K562 (cell line): ENCODE measurements around the gene VSX2. TPM values are rescaled to one million over a fixed set of nuclear protein-coding genes. Genes with fewer than 3 reads are reported as not detected.

Experiments used
- ATF3 ChIP-seq, 2 experiments: fragments of 450-650 bp in 1 of 2; sonication (generic) in 1 of 2; formaldehyde crosslinking in 1 of 2; IDR thresholded peaks in 1 of 2; conservative IDR thresholded peaks in 1 of 2; 2 replicates each; pipeline versions ENCODE4 v1.6.1 to v1.8.1; 2016 to 2023; ENCODE audit warnings: mild to moderate bottlenecking in 2 of 2, moderate library complexity in 2 of 2, inconsistent platforms in 1 of 2, missing genetic modification reagents in 1 of 2
- CHD7 ChIP-seq: fragments of 200-600 bp; sonication (generic); IDR thresholded peaks from one replicate; pipeline ENCODE4 v1.6.1; 2012; ENCODE audit warnings: mild to moderate bottlenecking, low read depth, low read length, inconsistent platforms
- ILK ChIP-seq: fragments of 450-650 bp; IDR thresholded peaks from 2 replicates; pipeline ENCODE4 v1.6.1; 2016; ENCODE audit warnings: missing genetic modification characterization, low read depth, mild to moderate bottlenecking, missing compliant biosample characterization, moderate library complexity, borderline replicate concordance
- JUNB ChIP-seq: fragments of 450-650 bp; formaldehyde crosslinking; conservative IDR thresholded peaks from 2 replicates; pipeline ENCODE4 v1.4.0; 2020; ENCODE audit warnings: mild to moderate bottlenecking
- KLF10 ChIP-seq: fragments of 250-450 bp; sonication (Bioruptor Pico); IDR thresholded peaks from 2 replicates; pipeline ENCODE4 v1.6.1; 2021; ENCODE audit warnings: matching md5 sums
- MTA3 ChIP-seq: fragments of 450-650 bp; formaldehyde crosslinking; IDR thresholded peaks from 2 replicates; pipeline ENCODE4 v1.6.1; 2017; ENCODE audit warnings: mild to moderate bottlenecking, borderline replicate concordance
- NFE2 ChIP-seq: IDR thresholded peaks from 2 replicates; pipeline ENCODE4 v1.6.1; 2014; ENCODE audit warnings: antibody characterized with exemption, low read depth
- STAT6 ChIP-seq: sonication (generic); formaldehyde crosslinking; IDR thresholded peaks from 2 replicates; pipeline ENCODE4 v1.8.1; 2023; ENCODE audit warnings: mild to moderate bottlenecking, missing genetic modification reagents
- ZFP30 ChIP-seq: fragments of 250-450 bp; sonication (Bioruptor Pico); IDR thresholded peaks from 2 replicates; pipeline ENCODE4 v1.8.0; 2022; ENCODE audit warnings: moderate library complexity, mild to moderate bottlenecking, inconsistent platforms, borderline replicate concordance
- polyA plus RNA-seq, 8 experiments: library from polyadenylated mRNA; depleted of rRNA in 4 of 8; stranded (reverse) in 5 of 8; unstranded in 3 of 8; fragments of >200 nt; fragmentation: Nextera tagmentation in 2 of 8; fragmentation: Illumina TruSeq in 1 of 8; extraction: Ambion mirVana in 2 of 8; extraction: Trizol in 1 of 8; gene quantifications; 2 replicates each; pipeline versions ENCODE4 v1.2.1 to v1.2.3, GENCODE V29; 2011 to 2014; ENCODE audit warnings: inconsistent platforms in 1 of 8, missing spikeins in 1 of 8
- total RNA-seq, 7 experiments: library from RNA; depleted of rRNA in 6 of 7; stranded (reverse); fragments of >200 nt in 6 of 7; fragmentation: Illumina TruSeq in 2 of 7; extraction: Trizol in 2 of 7; gene quantifications; 2 replicates each; pipeline versions ENCODE4 v1.2.1 to v1.2.3, GENCODE V29; 2011 to 2021; ENCODE audit warnings: low replicate concordance in 1 of 7

VSX2 gene
- total and polyA plus RNA-seq, 9 of the 15 experiments (the other 6 are each of a cell fraction or from before 2014, with no cell fraction given): 0.04 TPM; not detected in 8

- no peak for TF ChIP-seq CHD7
- 0 out of 2 replicates have a peak, but pooled peaks have one; percentile 29 for TF ChIP-seq NFE2
- no peak for TF ChIP-seq JUNB
- TF ChIP-seq ILK (tag): no peak
- no peak for TF ChIP-seq MTA3
- no peak for TF ChIP-seq ZFP30
- no peak for TF ChIP-seq STAT6 (CRISPR knock-in tag)
- TF ChIP-seq ATF3 (IDR thresholded peaks at IDR 0.05): no peak
- no peak for TF ChIP-seq ATF3 (CRISPR knock-in tag; conservative IDR thresholded peaks at IDR 0.05)
- TF ChIP-seq KLF10 (CRISPR knock-in tag): no peak
Observed at GRCh38 chr14:74249433-74250375, 10.5 kb downstream of the VSX2 start (continued).
